Activated T-cell treated with anti-CD3 and anti-CD28 coated beads, Interleukin-2, amount 50 U/mL, for 48 hours (primary cell): Measurements from ENCODE around the gene KCNH2.

Experiments used
- DNase-seq, 2 experiments: peaks; one replicate each; pipeline ENCODE4 v3.0.0-alpha.2; 2020

KCNH2 gene

GRCh38 chr7:150959739-150960734, 18.1 kb downstream of the KCNH2 start:
- no peak for DNase-seq

- DNase-seq: no peak
These were observed 19.0 kb downstream of the KCNH2 start for GRCh38 chr7:150959081-150959480.

GRCh38 chr7:150958597-150958996, 19.5 kb downstream of the KCNH2 start:
- no peak for DNase-seq

GRCh38 chr7:150958062-150958552, 20.0 kb downstream of the KCNH2 start:
- no peak for DNase-seq

- DNase-seq: no peak
These were observed 20.7 kb downstream of the KCNH2 start for GRCh38 chr7:150957133-150958020.

- DNase-seq: no peak
These were observed 21.6 kb downstream of the KCNH2 start for GRCh38 chr7:150956395-150957132.

- no peak for DNase-seq
These were observed 22.4 kb downstream of the KCNH2 start for GRCh38 chr7:150955519-150956394.

- DNase-seq: no peak
These were observed 23.1 kb downstream of the KCNH2 start for GRCh38 chr7:150954986-150955518.

- no peak for DNase-seq
These were observed 23.7 kb downstream of the KCNH2 start for GRCh38 chr7:150954201-150954985.

GRCh38 chr7:150953061-150953997, 24.8 kb downstream of the KCNH2 start:
- DNase-seq: no peak

GRCh38 chr7:150952331-150953050, 25.6 kb downstream of the KCNH2 start:
- no peak for DNase-seq

GRCh38 chr7:150951521-150951920, 26.6 kb downstream of the KCNH2 start:
- DNase-seq: no peak

GRCh38 chr7:150951181-150951520, 27.0 kb downstream of the KCNH2 start:
- DNase-seq: no peak

GRCh38 chr7:150950496-150951180, 27.5 kb downstream of the KCNH2 start:
- no peak for DNase-seq

- DNase-seq: no peak
These were observed 28.1 kb downstream of the KCNH2 start for GRCh38 chr7:150949971-150950491.

GRCh38 chr7:150949564-150949963, 28.6 kb downstream of the KCNH2 start:
- no peak for DNase-seq

GRCh38 chr7:150948791-150949251, 29.3 kb downstream of the KCNH2 start:
- DNase-seq: no peak
